Breast epithelium (tissue), 3 donors: Measurements from ENCODE around the gene KCNH4.

Experiments used
- CTCF ChIP-seq, 3 donors: fragments of 450-650 bp; IDR thresholded peaks; one replicate each; pipeline ENCODE4 v1.5.1; 2016 to 2017; ENCODE audit warnings: antibody characterized with exemption in 3 of 3, mild to moderate bottlenecking in 3 of 3, moderate library complexity in 3 of 3
- POLR2A ChIP-seq: fragments of 450-650 bp; IDR thresholded peaks from one replicate; pipeline ENCODE4 v1.6.1; 2016; ENCODE audit warnings: antibody characterized with exemption, mild to moderate bottlenecking, moderate library complexity
- POLR2AphosphoS5 ChIP-seq, 3 donors: sonication (generic); formaldehyde crosslinking; IDR thresholded peaks; one replicate each; pipeline ENCODE4 v1.6.1; 2017; ENCODE audit warnings: antibody characterized with exemption in 3 of 3

GRCh38 chr17:42133461-42134041 lies 47.4 kb downstream of the KCNH4 start:
- TF ChIP-seq POLR2AphosphoS5 (IDR thresholded peaks at IDR 0.05) (no peak), CTCF (IDR thresholded peaks at IDR 0.05) (no peak), POLR2A (no peak)
